Measurements from ENCODE around the gene MMAB. TPM values are rescaled to one million over a fixed set of nuclear protein-coding genes. Genes with fewer than 3 reads are reported as not detected.

Gene MMAB
- total RNA-seq, 6 experiments from 2014 or later, result 12.8 to 23.1 (median 18.7) TPM

- Mint-ChIP-seq H3K9me3 (peaks cover 4% of the 10 kb centered on the region; the same call in 1 of the 2 replicates), H3K4me1 (ENCODE audit: low read depth) (no peaks in the 10 kb centered on the region), H3K4me3 (no peak overlapping the region), H3K36me3 (ENCODE audit: low read depth) (peaks cover 9% of the 10 kb centered on the region), H3K27ac (no peak overlapping the region), H3K27me3 (ENCODE audit: insufficient read depth) (peaks cover 4% of the 10 kb centered on the region; the same call in 1 of the 2 replicates)
- no peak for TF ChIP-seq CTCF (IDR thresholded peaks at IDR 0.05)
- no peak for DNase-seq
Measured at GRCh38 chr12:109560867-109561710, 12.2 kb downstream of the MMAB start.

GRCh38 chr12:109559601-109560000 is 13.7 kb downstream of the MMAB start:
- peaks cover 4% of the 10 kb centered on the region; the same call in 1 of the 2 replicates for H3K9me3 Mint-ChIP-seq
- no peak for DNase-seq
- no peak for TF ChIP-seq CTCF (IDR thresholded peaks at IDR 0.05)
- no peaks in the 10 kb centered on the region for H3K4me1 Mint-ChIP-seq (ENCODE audit: low read depth)
- H3K4me3 Mint-ChIP-seq, result no peak overlapping the region
- H3K36me3 Mint-ChIP-seq (ENCODE audit: low read depth), result peaks cover 9% of the 10 kb centered on the region
- H3K27me3 Mint-ChIP-seq (ENCODE audit: insufficient read depth), result peaks cover 6% of the 10 kb centered on the region; the same call in 1 of the 2 replicates
- no peak overlapping the region for H3K27ac Mint-ChIP-seq

- Mint-ChIP-seq H3K36me3 (ENCODE audit: low read depth) (peaks cover 9% of the 10 kb centered on the region), H3K4me1 (ENCODE audit: low read depth) (no peaks in the 10 kb centered on the region), H3K27me3 (ENCODE audit: insufficient read depth) (peaks cover 7% of the 10 kb centered on the region), H3K27ac (no peak overlapping the region), H3K4me3 (no peak overlapping the region), H3K9me3 (peaks cover 4% of the 10 kb centered on the region; the same call in 1 of the 2 replicates)
- DNase-seq, result no peak
- TF ChIP-seq CTCF (IDR thresholded peaks at IDR 0.05), result no peak
Measured at GRCh38 chr12:109559200-109559505, 14.2 kb downstream of the MMAB start.

- Mint-ChIP-seq H3K36me3 (ENCODE audit: low read depth) (peaks cover 9% of the 10 kb centered on the region), H3K4me3 (no peak overlapping the region), H3K27me3 (ENCODE audit: insufficient read depth) (peaks cover 13% of the 10 kb centered on the region), H3K9me3 (peaks cover 4% of the 10 kb centered on the region; the same call in 1 of the 2 replicates), H3K4me1 (ENCODE audit: low read depth) (no peaks in the 10 kb centered on the region), H3K27ac (no peak overlapping the region)
- TF ChIP-seq CTCF (IDR thresholded peaks at IDR 0.05), result no peak
- no peak for DNase-seq
Measured at GRCh38 chr12:109558374-109559199, 14.7 kb downstream of the MMAB start.

GRCh38 chr12:109557805-109558204 is 15.5 kb downstream of the MMAB start:
- H3K4me3 Mint-ChIP-seq, result no peak overlapping the region
- no peak for TF ChIP-seq CTCF (IDR thresholded peaks at IDR 0.05)
- H3K36me3 Mint-ChIP-seq (ENCODE audit: low read depth), result peaks cover 9% of the 10 kb centered on the region
- no peak overlapping the region for H3K27ac Mint-ChIP-seq
- no peak for DNase-seq
- peaks cover 4% of the 10 kb centered on the region; the same call in 1 of the 2 replicates for H3K9me3 Mint-ChIP-seq
- no peaks in the 10 kb centered on the region for H3K4me1 Mint-ChIP-seq (ENCODE audit: low read depth)
- peaks cover 13% of the 10 kb centered on the region for H3K27me3 Mint-ChIP-seq (ENCODE audit: insufficient read depth)

Data from HFFc6 (cell line).